ENCODE results near the gene CCDC177.
A peak's percentile ranks its signal among the peaks of the same experiment; 100 is the strongest.

The CCDC177 gene

GRCh38 chr14:69558774-69559173 lies 15.9 kb downstream of the CCDC177 start:
- Histone ChIP-seq H3K27me3 (ENCODE audit: insufficient read depth, low read length) (no peaks in the 10 kb centered on the region), H3K36me3 (ENCODE audit: insufficient read depth, low read depth, low read length) (no peaks in the 10 kb centered on the region), H3K9me3 (ENCODE audit: insufficient read depth, low read depth, low read length) (no peaks in the 10 kb centered on the region), H3K9ac (ENCODE audit: low read depth, low read length) (no peak overlapping the region), H3K4me3 (ENCODE audit: low read length) (no peak overlapping the region), H3K27ac (ENCODE audit: low read length) (no peak overlapping the region), H3K4me1 (ENCODE audit: insufficient read depth, low read length) (peaks cover 8% of the 10 kb centered on the region; the same call in 1 of the 2 replicates)

GRCh38 chr14:69554500-69554899 lies 20.2 kb downstream of the CCDC177 start:
- no peaks in the 10 kb centered on the region for H3K36me3 ChIP-seq (ENCODE audit: insufficient read depth, low read depth, low read length)
- H3K27me3 ChIP-seq (ENCODE audit: insufficient read depth, low read length) = no peaks in the 10 kb centered on the region
- H3K9me3 ChIP-seq (ENCODE audit: insufficient read depth, low read depth, low read length) = no peaks in the 10 kb centered on the region
- H3K27ac ChIP-seq (ENCODE audit: low read length) = no peak overlapping the region
- peaks cover 10% of the 10 kb centered on the region; the same call in 1 of the 2 replicates for H3K4me1 ChIP-seq (ENCODE audit: insufficient read depth, low read length)
- H3K4me3 ChIP-seq (ENCODE audit: low read length) = no peak overlapping the region
- H3K9ac ChIP-seq (ENCODE audit: low read depth, low read length) = no peak overlapping the region

GRCh38 chr14:69553252-69553651 lies 21.4 kb downstream of the CCDC177 start:
- H3K27ac ChIP-seq (ENCODE audit: low read length) = no peak overlapping the region
- H3K9ac ChIP-seq (ENCODE audit: low read depth, low read length) = no peak overlapping the region
- H3K9me3 ChIP-seq (ENCODE audit: insufficient read depth, low read depth, low read length) = no peaks in the 10 kb centered on the region
- H3K4me1 ChIP-seq (ENCODE audit: insufficient read depth, low read length) = peaks cover 10% of the 10 kb centered on the region; the same call in 1 of the 2 replicates
- no peak overlapping the region for H3K4me3 ChIP-seq (ENCODE audit: low read length)
- no peaks in the 10 kb centered on the region for H3K27me3 ChIP-seq (ENCODE audit: insufficient read depth, low read length)
- no peaks in the 10 kb centered on the region for H3K36me3 ChIP-seq (ENCODE audit: insufficient read depth, low read depth, low read length)

- H3K36me3 ChIP-seq (ENCODE audit: insufficient read depth, low read depth, low read length) = no peaks in the 10 kb centered on the region
- H3K27me3 ChIP-seq (ENCODE audit: insufficient read depth, low read length) = peaks cover 8% of the 10 kb centered on the region
- H3K9ac ChIP-seq (ENCODE audit: low read depth, low read length) = no peak overlapping the region
- H3K4me1 ChIP-seq (ENCODE audit: insufficient read depth, low read length) = peaks cover 10% of the 10 kb centered on the region; the same call in 1 of the 2 replicates
- H3K27ac ChIP-seq (ENCODE audit: low read length) = no peak overlapping the region
- H3K4me3 ChIP-seq (ENCODE audit: low read length) = no peak overlapping the region
- no peaks in the 10 kb centered on the region for H3K9me3 ChIP-seq (ENCODE audit: insufficient read depth, low read depth, low read length)
Measured at GRCh38 chr14:69551511-69551910, 23.2 kb downstream of the CCDC177 start.

GRCh38 chr14:69548566-69548965 lies 26.1 kb downstream of the CCDC177 start:
- no peaks in the 10 kb centered on the region for H3K36me3 ChIP-seq (ENCODE audit: insufficient read depth, low read depth, low read length)
- peaks cover 10% of the 10 kb centered on the region; the same call in 1 of the 2 replicates for H3K4me1 ChIP-seq (ENCODE audit: insufficient read depth, low read length)
- H3K9ac ChIP-seq (ENCODE audit: low read depth, low read length) = no peak overlapping the region
- no peak overlapping the region for H3K27ac ChIP-seq (ENCODE audit: low read length)
- no peaks in the 10 kb centered on the region for H3K9me3 ChIP-seq (ENCODE audit: insufficient read depth, low read depth, low read length)
- H3K27me3 ChIP-seq (ENCODE audit: insufficient read depth, low read length) = peaks cover 14% of the 10 kb centered on the region
- no peak overlapping the region for H3K4me3 ChIP-seq (ENCODE audit: low read length)

- Histone ChIP-seq H3K4me3 (ENCODE audit: low read length) (peak overlapping the region; percentile 74), H3K4me1 (ENCODE audit: insufficient read depth, low read length) (peaks cover 10% of the 10 kb centered on the region; the same call in 1 of the 2 replicates), H3K36me3 (ENCODE audit: insufficient read depth, low read depth, low read length) (no peaks in the 10 kb centered on the region), H3K9ac (ENCODE audit: low read depth, low read length) (peak overlapping the region; percentile 67; the same call in 1 of the 2 replicates), H3K27ac (ENCODE audit: low read length) (peak overlapping the region; percentile 31), H3K27me3 (ENCODE audit: insufficient read depth, low read length) (peaks cover 14% of the 10 kb centered on the region), H3K9me3 (ENCODE audit: insufficient read depth, low read depth, low read length) (no peaks in the 10 kb centered on the region)
Measured at GRCh38 chr14:69547701-69548348, 26.8 kb downstream of the CCDC177 start.

GRCh38 chr14:69543341-69544115 lies 31.1 kb downstream of the CCDC177 start:
- no peaks in the 10 kb centered on the region for H3K9me3 ChIP-seq (ENCODE audit: insufficient read depth, low read depth, low read length)
- H3K36me3 ChIP-seq (ENCODE audit: insufficient read depth, low read depth, low read length) = no peaks in the 10 kb centered on the region
- no peak overlapping the region for H3K27ac ChIP-seq (ENCODE audit: low read length)
- H3K27me3 ChIP-seq (ENCODE audit: insufficient read depth, low read length) = peaks cover 14% of the 10 kb centered on the region
- no peaks in the 10 kb centered on the region for H3K4me1 ChIP-seq (ENCODE audit: insufficient read depth, low read length)
- H3K9ac ChIP-seq (ENCODE audit: low read depth, low read length) = no peak overlapping the region
- H3K4me3 ChIP-seq (ENCODE audit: low read length) = no peak overlapping the region

- H3K9me3 ChIP-seq (ENCODE audit: insufficient read depth, low read depth, low read length) = no peaks in the 10 kb centered on the region
- no peaks in the 10 kb centered on the region for H3K4me1 ChIP-seq (ENCODE audit: insufficient read depth, low read length)
- no peak overlapping the region for H3K9ac ChIP-seq (ENCODE audit: low read depth, low read length)
- H3K36me3 ChIP-seq (ENCODE audit: insufficient read depth, low read depth, low read length) = no peaks in the 10 kb centered on the region
- no peak overlapping the region for H3K27ac ChIP-seq (ENCODE audit: low read length)
- peaks cover 14% of the 10 kb centered on the region for H3K27me3 ChIP-seq (ENCODE audit: insufficient read depth, low read length)
- H3K4me3 ChIP-seq (ENCODE audit: low read length) = no peak overlapping the region
Measured at GRCh38 chr14:69542311-69542710, 32.4 kb downstream of the CCDC177 start.

GRCh38 chr14:69540654-69541335 lies 33.9 kb downstream of the CCDC177 start:
- Histone ChIP-seq H3K36me3 (ENCODE audit: insufficient read depth, low read depth, low read length) (no peaks in the 10 kb centered on the region), H3K27me3 (ENCODE audit: insufficient read depth, low read length) (peaks cover 4% of the 10 kb centered on the region; the same call in 1 of the 2 replicates), H3K27ac (ENCODE audit: low read length) (no peak overlapping the region), H3K4me1 (ENCODE audit: insufficient read depth, low read length) (no peaks in the 10 kb centered on the region), H3K4me3 (ENCODE audit: low read length) (no peak overlapping the region), H3K9ac (ENCODE audit: low read depth, low read length) (no peak overlapping the region), H3K9me3 (ENCODE audit: insufficient read depth, low read depth, low read length) (no peaks in the 10 kb centered on the region)

- H3K4me1 ChIP-seq (ENCODE audit: insufficient read depth, low read length) = no peaks in the 10 kb centered on the region
- H3K4me3 ChIP-seq (ENCODE audit: low read length) = no peak overlapping the region
- H3K9me3 ChIP-seq (ENCODE audit: insufficient read depth, low read depth, low read length) = no peaks in the 10 kb centered on the region
- H3K9ac ChIP-seq (ENCODE audit: low read depth, low read length) = no peak overlapping the region
- H3K27me3 ChIP-seq (ENCODE audit: insufficient read depth, low read length) = peaks cover 4% of the 10 kb centered on the region; the same call in 1 of the 2 replicates
- H3K27ac ChIP-seq (ENCODE audit: low read length) = no peak overlapping the region
- no peaks in the 10 kb centered on the region for H3K36me3 ChIP-seq (ENCODE audit: insufficient read depth, low read depth, low read length)
Measured at GRCh38 chr14:69539631-69540410, 34.9 kb downstream of the CCDC177 start.

- no peak overlapping the region for H3K4me3 ChIP-seq (ENCODE audit: low read length)
- no peaks in the 10 kb centered on the region for H3K9me3 ChIP-seq (ENCODE audit: insufficient read depth, low read depth, low read length)
- H3K9ac ChIP-seq (ENCODE audit: low read depth, low read length) = no peak overlapping the region
- H3K4me1 ChIP-seq (ENCODE audit: insufficient read depth, low read length) = no peaks in the 10 kb centered on the region
- H3K27ac ChIP-seq (ENCODE audit: low read length) = no peak overlapping the region
- H3K27me3 ChIP-seq (ENCODE audit: insufficient read depth, low read length) = 0 out of 2 replicates have a peak, but pooled peaks cover under 1% of the 10 kb centered on the region
- no peaks in the 10 kb centered on the region for H3K36me3 ChIP-seq (ENCODE audit: insufficient read depth, low read depth, low read length)
Measured at GRCh38 chr14:69538766-69539165, 35.9 kb downstream of the CCDC177 start.

All from iPS-20b (cell line).